Tibial nerve (tissue), 4 donors: Measurements from ENCODE around the gene FLRT1.

Experiments
- EP300 ChIP-seq, 2 donors: sonication (generic); formaldehyde crosslinking; IDR thresholded peaks; one replicate each; pipeline ENCODE4 v1.6.1; 2017; ENCODE audit warnings: antibody characterized with exemption in 2 of 2, mild to moderate bottlenecking in 1 of 2
- POLR2A ChIP-seq, 2 donors: fragments of 450-650 bp; IDR thresholded peaks; one replicate each; pipeline ENCODE4 v1.6.1; 2017; ENCODE audit warnings: antibody characterized with exemption in 2 of 2, mild to moderate bottlenecking in 2 of 2, moderate library complexity in 2 of 2
- TF ChIP-seq, protein P1 (sequence below), 5 experiments: fragments of 200-600 bp in 3 of 5; fragments of 450-650 bp in 2 of 5; sonication (generic) in 3 of 5; IDR thresholded peaks; one replicate each; pipeline ENCODE4 v1.5.1; 2016 to 2019; ENCODE audit warnings: antibody characterized with exemption in 5 of 5, mild to moderate bottlenecking in 3 of 5, moderate library complexity in 2 of 5

DNA sequence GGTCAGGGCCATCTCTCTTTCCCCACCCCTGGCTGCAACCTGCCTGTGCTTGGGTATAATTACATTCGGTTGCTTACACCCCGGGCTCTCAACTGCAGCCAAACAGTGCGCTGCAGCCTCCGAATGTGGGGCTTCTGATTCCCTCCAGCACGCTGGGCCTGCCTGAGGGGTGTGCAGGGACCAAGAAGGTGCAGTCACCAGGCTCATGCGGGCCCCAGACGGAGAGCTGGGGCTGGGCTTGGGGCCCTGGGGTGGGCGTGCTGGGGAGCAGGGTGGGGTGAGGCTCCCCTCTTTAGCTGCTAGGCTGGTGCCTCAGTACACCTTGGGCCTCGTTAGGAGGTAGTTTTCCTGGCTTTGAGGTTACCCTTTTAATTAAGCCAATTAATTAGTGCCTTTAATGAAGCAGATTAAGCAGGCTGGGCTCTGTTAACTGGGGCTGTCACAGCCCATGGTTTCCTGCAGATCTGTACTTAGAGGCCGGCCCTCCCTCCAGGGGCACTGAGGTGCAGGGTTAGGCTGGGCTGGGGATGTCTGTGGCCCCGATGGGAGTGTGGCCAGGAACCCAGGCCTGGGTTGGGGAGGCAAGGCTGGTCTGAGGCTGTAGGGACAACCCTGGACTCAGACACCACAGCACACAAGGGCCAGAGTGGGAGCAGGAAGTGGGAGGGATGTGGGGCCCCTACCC is 17.3 kb downstream of the FLRT1 start:
- TF ChIP-seq, protein P1, sequence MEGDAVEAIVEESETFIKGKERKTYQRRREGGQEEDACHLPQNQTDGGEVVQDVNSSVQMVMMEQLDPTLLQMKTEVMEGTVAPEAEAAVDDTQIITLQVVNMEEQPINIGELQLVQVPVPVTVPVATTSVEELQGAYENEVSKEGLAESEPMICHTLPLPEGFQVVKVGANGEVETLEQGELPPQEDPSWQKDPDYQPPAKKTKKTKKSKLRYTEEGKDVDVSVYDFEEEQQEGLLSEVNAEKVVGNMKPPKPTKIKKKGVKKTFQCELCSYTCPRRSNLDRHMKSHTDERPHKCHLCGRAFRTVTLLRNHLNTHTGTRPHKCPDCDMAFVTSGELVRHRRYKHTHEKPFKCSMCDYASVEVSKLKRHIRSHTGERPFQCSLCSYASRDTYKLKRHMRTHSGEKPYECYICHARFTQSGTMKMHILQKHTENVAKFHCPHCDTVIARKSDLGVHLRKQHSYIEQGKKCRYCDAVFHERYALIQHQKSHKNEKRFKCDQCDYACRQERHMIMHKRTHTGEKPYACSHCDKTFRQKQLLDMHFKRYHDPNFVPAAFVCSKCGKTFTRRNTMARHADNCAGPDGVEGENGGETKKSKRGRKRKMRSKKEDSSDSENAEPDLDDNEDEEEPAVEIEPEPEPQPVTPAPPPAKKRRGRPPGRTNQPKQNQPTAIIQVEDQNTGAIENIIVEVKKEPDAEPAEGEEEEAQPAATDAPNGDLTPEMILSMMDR (IDR thresholded peaks at IDR 0.05), result no peak
- TF ChIP-seq POLR2A (IDR thresholded peaks at IDR 0.05), result no peak
- no peak for TF ChIP-seq EP300 (IDR thresholded peaks at IDR 0.05)
